Stimulated activated CD4-positive, alpha-beta T cell treated with anti-CD3 and anti-CD28 coated beads, Interleukin-15, amount 100 ng/mL, for 48 hours (primary cell): ENCODE data around the gene SPTBN5.

Experiments
- DNase-seq, 2 donors: peaks; one replicate each; pipeline ENCODE4 v3.0.0-alpha.2; 2020; ENCODE audit warnings: low read depth in 2 of 2

Gene SPTBN5

GRCh38 chr15:41926185-41927056, 32.6 kb upstream of the SPTBN5 start:
- DNase-seq = no peak

GRCh38 chr15:41925086-41925608, 31.3 kb upstream of the SPTBN5 start:
- DNase-seq = no peak

- no peak for DNase-seq
These were observed 29.6 kb upstream of the SPTBN5 start for GRCh38 chr15:41923401-41923997.

GRCh38 chr15:41922353-41922752, 28.5 kb upstream of the SPTBN5 start:
- no peak for DNase-seq

GRCh38 chr15:41921639-41922038, 27.8 kb upstream of the SPTBN5 start:
- DNase-seq = no peak

GRCh38 chr15:41921167-41921566, 27.3 kb upstream of the SPTBN5 start:
- DNase-seq = no peak

GRCh38 chr15:41919954-41920538, 26.2 kb upstream of the SPTBN5 start:
- DNase-seq = no peak

- DNase-seq = no peak
These were observed 25.5 kb upstream of the SPTBN5 start for GRCh38 chr15:41919201-41919820.

GRCh38 chr15:41918506-41919126, 24.8 kb upstream of the SPTBN5 start:
- DNase-seq = no peak

GRCh38 chr15:41917767-41918430, 24.0 kb upstream of the SPTBN5 start:
- no peak for DNase-seq

- no peak for DNase-seq
These were observed 21.6 kb upstream of the SPTBN5 start for GRCh38 chr15:41915255-41915994.

- DNase-seq = no peak
These were observed 20.6 kb upstream of the SPTBN5 start for GRCh38 chr15:41914411-41914810.

GRCh38 chr15:41913256-41913655, 19.4 kb upstream of the SPTBN5 start:
- DNase-seq = no peak

- DNase-seq = no peak
These were observed 18.0 kb upstream of the SPTBN5 start for GRCh38 chr15:41911691-41912345.

GRCh38 chr15:41908736-41909461, 15.0 kb upstream of the SPTBN5 start:
- DNase-seq = no peak

- DNase-seq = no peak
These were observed 13.3 kb upstream of the SPTBN5 start for GRCh38 chr15:41907141-41907540.

- DNase-seq = no peak
These were observed 12.8 kb upstream of the SPTBN5 start for GRCh38 chr15:41906608-41907007.

- DNase-seq = no peak
These were observed 11.4 kb upstream of the SPTBN5 start for GRCh38 chr15:41905036-41905793.
